Amygdala (tissue), 56 donors: ENCODE results near the gene SHC3.

Experiments
- DNase-seq, 56 donors: peaks; one replicate each; lab custom pipeline; 2025; lab: John Stamatoyannopoulos, UW

Gene SHC3

DNA sequence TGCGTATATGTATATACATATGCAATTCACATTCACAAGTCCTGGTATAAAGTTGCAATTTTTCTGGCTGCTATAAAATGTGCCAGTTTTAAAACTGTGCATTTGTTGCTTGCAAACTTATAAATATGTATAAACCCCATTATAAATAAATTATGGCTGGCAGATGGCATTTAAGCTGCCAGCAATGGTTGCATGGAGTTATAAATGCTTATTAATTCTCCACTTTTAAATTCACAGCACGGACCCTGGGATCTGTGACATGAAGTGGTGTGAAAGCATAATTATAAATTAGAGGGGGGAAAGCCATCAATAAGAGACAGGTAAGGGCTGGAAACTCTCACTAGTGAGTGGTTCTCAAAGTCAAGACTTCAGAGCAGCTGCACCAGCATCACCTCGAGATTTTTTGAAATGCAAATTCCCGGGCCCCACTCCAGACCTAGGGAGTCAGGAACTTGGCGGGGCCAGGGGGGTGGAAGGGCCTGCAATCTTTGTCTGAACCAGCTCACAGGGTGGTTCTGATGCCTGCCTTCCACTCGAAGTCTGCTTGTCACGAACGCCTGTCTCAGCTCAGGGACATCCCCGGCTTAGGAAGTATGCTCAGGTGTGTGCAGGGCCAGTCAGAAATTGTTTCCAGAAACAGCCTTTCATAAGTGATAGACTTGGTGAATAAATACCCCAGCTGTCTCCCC is 170.4 kb downstream of the SHC3 start:
- DNase-seq = no peak

DNA sequence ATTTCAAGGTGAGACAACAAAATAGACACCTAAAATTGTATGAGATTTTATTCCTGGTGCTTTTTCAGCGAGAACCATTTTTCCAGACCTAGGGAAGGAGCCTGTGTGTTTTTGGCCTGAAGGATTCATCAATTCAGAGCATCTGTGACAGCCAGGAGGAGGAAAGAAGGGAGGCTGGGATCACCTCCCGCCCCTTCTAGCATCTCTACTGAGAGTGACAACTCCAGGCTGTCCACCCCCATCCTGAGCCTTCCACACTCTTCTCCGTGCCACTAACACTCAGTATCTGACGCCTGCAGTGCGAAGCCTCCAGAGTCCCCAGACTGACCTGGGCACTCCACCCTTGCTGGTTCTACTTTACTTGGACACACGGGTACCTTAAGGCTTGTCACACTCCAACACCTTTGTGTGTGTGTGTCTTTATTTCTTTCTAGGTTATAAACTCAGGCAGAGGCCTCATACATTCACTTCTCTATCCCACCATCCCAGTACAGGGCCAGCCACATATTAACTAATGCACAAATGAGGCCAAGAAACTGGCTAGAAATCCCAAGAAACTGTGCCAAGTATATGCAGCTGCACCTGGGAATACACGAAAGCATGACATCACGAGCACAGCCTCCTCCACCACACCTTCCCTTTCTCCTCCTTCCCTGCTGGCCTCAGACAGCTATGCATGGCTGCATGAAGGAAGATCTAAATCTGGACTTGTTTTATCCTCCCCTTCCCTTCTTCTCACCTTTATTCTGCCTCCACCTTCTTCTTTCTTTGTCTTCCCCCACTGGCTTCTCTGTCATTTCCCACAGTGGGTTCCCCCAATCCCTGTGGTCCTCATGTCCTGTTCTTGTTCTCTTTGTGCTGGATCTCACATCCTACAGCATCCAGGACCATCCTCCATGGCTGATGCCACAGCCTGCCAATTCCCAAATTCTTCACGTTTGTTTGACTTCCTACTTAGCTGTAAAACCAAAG is 171.3 kb downstream of the SHC3 start:
- no peak for DNase-seq

DNA sequence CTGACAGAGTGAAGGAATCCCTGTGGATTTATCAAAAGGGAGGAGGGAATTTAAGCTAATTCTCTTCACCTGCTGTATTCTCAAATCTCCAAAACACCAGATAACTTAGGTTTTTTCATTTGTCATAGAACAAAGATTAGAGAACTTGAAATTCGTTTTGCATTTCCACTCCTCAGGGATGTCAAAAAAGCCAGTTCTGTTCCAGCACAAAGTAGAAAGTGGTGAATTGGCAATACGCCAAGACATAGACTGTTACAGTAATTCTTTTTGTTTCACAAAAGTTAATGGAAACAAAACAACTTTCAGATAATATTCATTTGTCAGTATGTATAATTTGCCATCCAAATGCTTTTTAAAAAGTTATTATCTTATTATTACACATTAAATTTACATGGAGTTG is 172.4 kb downstream of the SHC3 start:
- DNase-seq = no peak

DNA sequence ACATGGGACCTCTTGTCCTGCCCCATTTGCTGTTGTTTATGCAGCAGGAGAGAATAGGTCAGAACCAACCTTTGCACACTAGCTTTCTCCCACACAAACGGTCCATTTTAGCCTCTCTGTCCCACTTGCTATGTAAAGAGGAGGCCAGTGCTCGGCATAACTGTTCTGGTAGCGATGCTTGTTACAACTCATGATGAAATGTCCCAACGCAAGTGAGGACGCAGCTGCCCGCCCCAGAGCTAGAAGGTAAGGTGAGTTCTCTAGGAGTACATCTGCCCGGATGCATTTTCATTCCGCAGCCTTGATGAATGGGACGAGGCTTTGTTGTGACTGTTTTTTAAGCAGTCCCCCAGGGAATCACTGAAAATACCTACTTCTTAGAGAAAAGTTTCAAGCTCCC is 173.3 kb downstream of the SHC3 start:
- DNase-seq = no peak

DNA sequence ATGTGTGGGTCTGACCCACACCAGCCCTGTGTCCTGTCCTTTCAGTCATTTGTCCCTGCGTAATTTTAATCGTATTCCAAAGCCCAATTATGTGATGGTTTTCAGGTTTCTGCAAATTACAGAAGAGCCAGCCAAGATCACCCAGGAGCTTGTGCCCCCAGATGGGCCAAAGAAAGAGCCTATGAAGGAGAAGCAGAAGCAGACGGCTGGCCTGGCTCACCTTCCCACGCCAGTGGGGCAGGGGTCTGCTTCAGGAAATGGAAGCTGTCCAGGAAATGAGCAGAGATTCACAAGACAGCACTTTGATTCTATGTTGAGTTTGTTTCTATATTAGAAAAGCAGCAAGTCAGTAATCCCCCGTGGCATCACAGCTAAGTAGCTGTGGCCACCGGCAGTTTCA is 175.6 kb downstream of the SHC3 start:
- no peak for DNase-seq

DNA sequence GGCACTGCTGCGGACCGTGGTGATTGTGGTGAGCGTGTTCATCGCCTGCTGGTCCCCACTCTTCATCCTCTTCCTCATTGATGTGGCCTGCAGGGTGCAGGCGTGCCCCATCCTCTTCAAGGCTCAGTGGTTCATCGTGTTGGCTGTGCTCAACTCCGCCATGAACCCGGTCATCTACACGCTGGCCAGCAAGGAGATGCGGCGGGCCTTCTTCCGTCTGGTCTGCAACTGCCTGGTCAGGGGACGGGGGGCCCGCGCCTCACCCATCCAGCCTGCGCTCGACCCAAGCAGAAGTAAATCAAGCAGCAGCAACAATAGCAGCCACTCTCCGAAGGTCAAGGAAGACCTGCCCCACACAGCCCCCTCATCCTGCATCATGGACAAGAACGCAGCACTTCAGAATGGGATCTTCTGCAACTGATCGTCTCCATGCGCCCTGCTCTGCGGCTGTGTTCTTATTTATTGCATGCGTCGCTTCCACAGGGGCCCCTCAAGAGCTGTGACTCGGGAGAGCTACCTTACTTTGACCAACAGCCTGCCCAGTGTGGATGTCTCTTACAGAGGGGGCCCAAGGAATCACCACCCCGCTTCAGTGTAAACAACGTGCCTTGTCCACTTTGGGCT is 176.6 kb downstream of the SHC3 start:
- no peak for DNase-seq

DNA sequence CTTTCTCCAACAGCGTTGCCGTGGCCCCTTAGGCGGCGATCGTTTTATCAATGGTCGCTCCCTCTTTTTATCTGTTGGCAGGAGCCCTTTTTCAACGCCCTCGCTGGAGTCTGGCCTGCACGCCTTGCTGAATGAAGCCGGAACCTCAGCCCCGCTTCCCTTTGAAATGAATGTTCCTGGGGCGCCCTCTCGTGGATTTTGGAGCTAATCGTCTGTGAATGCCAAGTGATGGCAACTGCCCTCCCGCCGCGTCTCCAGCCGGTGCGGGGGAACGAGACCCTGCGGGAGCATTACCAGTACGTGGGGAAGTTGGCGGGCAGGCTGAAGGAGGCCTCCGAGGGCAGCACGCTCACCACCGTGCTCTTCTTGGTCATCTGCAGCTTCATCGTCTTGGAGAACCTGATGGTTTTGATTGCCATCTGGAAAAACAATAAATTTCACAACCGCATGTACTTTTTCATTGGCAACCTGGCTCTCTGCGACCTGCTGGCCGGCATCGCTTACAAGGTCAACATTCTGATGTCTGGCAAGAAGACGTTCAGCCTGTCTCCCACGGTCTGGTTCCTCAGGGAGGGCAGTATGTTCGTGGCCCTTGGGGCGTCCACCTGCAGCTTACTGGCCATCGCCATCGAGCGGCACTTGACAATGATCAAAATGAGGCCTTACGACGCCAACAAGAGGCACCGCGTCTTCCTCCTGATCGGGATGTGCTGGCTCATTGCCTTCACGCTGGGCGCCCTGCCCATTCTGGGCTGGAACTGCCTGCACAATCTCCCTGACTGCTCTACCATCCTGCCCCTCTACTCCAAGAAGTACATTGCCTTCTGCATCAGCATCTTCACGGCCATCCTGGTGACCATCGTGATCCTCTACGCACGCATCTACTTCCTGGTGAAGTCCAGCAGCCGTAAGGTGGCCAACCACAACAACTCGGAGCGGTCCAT is 177.4 kb downstream of the SHC3 start:
- DNase-seq = peak in 54 of 56 donors; percentile 15 to 88 (median 72)

DNA sequence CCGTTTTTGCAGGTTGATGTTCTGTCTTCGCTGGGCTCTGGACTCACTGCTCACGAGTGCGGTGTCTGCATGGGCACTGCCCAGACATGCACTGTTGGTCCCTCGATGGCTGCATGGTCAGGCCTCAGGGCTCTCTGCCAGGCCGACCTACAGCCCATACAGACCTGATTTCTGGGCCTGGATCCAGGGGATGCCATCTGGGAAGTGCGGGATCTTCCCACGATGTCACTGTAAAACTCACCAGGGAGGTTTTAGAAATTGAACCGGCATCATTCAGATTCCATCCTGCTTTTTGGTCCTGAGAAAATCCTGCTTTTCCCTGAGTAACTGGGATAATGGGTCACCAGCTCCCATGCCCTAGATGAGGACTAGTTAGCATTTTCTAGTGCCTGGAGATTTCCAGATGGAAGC is 178.2 kb downstream of the SHC3 start:
- DNase-seq = no peak

DNA sequence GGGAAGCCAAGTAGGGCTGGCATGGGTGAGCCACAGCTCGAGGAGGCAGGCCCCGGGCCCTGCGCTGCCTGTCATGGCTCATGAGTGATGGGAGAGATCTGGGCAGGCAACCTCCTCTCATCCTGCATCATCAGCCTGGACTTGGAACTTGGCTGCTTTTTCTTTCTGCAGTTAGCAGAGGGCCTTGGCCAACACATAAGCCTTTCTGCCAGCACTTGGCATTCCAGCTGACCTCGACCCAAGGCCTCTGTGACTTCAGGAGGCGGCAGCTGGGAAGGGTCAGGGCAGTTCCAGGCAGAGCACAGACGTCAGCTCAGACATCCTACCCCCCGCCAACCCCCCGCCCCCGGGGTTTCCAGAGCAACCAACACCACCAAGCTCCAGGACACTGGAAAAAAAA is 179.7 kb downstream of the SHC3 start:
- DNase-seq = peak in 16 of 56 donors; percentile 12 to 73 (median 34)

DNA sequence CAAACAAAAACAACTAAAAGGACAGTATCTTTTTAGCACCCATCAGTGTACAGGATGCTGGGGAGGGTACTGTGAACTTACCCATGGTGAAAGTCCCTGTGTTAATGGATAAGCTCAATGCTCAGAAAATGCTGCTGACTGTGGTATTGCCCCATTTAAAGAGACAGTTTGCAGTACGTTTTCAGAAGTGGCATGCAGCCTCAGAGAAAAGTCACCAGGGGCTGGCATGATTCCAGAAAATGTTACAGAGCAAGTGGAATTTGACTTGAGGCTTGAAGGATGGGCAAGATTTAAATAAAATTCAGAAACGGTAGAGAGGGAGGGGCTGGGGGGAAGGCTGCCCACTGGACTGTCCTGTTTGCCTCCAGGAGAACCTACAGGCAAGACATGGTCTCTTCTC is 180.1 kb downstream of the SHC3 start:
- DNase-seq = no peak

DNA sequence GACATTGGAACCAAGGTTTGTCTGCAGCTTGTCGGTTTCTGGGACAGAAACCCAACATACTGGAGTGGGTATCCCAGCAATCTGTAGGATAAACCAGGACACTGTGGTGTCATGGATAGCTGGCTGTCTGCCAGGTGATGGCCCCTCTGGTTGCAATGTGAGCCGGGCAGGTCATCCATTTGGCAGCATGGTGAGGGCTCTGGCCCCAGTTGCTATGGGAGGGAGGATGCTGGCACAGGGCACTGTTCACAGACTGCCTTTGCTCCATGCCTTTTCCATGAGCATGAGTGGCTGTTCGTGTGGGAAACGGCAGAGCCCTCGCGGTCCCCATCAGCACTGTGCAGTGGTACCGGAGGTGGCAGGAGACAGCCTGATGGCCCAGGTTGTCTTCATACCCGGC is 181.0 kb downstream of the SHC3 start:
- no peak for DNase-seq

DNA sequence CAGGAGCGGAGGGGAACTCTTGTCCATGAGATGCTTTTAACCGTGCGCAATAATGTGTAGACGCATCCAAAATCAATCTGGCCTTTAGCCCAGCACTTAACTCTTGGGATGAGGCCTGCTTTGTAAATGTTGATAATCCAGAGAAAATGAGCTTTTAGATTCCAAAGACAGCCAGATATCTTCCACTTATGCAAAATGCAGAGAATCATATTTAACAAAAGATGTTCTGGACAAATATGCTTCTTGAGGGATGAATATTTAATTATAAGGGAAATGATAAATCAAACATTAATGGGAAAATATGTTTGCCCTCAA is 181.7 kb downstream of the SHC3 start:
- no peak for DNase-seq

DNA sequence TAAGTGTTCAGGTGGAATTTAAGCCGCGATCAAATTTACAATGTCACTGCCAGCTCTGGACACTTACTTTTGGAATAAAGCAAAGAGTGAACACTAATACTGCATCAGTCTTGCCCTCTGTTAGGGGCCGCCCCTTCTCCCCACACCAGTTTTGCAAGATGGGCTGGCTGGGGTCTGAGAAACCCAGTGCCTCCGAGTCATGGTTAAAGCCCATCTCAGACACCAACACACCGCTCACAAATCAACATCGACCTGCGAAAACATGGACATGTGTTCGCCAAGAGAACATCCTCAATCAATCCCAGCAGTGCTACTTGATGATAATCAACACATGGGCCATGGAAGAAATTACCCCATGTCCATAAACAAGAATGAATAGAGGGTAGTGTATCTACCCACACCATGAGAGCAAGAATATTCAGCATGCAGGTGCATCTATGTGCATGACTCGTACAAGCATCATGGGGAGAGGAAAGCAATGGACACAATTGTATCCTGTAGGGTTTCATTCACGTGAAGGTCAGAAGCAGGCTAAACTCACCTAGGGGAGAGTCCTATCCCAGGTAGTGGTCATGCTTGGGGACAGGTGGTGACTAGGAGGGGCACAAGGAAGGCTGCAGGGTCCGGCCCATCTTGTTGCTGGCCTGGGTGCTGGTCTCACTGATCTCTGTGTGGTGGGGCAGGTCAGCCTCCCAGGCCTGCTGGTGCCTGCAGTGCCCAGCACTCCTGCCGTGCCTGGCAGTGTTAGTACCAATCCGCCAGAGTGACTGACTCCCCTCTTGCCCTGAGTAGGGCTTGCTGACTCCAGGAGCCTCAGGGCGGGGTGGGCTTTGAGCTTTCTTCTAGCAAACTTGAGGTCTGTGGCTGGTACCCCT is 182.3 kb downstream of the SHC3 start:
- DNase-seq = no peak

DNA sequence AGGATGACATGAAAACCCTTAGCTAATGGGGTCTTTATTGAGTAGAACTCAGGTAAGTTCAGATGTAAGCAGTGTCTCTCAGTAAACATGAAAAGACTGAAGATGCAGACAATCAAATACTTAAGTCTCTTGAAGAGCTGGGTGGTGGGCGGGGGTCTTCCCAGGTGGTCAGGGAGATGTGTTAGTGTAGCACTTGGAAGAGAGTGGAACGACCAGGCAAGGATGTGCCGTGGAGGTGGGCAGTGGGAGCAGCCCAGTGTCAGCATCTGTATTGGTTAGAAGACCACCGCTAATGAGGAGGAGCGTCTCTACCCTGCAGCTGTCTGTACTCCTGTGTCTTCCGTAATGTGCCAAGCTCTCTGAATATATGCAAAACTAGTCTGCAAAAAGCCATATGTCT is 183.0 kb downstream of the SHC3 start:
- DNase-seq = no peak

DNA sequence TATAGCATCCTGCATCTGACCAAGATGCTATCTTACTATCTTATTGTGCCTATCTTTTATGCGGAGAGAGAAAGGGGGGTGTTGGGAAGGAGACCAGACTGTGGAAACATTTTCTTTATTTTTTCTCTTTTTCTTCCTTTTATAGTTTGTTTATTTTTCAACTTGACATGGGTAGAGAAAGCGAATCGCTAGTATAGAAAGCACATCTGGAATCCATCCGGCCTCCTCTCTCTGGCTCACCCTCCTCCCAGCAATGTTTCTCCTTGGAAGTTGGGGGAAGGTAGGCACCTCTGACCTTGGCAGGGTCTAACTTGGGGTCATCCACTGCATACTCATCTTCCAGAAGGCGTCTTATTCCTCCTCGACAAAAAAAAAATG is 183.4 kb downstream of the SHC3 start:
- DNase-seq = no peak

DNA sequence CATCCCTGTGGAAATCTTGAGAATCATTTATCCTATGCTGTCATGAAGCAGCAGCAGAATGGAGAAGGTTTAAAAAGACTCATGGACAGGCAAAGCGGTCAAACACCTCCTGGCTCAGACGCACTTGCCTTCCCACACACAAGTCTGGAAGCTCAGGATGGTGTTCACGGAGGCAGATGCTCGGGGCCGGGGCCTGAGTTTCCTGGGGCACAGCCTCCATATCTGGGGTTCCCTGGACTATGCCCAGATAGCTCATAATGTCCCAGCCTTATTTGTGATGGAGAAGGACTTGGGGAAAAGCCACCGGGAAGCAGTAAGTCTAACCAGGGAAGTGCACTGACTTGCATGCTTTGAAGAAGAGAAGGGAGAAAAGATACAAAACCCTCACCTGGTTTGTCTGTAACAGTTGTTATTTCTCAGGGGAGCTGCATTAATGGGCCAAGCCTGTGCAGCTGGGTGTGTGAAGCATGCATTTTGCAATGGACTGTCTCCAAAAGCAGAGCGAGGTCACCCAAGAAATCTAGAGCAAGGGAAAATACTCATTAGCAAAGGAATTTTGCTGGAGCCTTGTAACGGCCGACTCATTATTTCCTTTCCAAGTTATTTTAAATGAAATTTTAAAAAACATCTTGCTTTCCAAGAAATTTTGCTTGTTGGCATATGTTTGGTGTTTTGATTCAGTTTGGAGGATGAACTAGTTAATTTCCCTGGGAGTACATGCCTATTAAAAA is 184.0 kb downstream of the SHC3 start:
- DNase-seq = no peak

DNA sequence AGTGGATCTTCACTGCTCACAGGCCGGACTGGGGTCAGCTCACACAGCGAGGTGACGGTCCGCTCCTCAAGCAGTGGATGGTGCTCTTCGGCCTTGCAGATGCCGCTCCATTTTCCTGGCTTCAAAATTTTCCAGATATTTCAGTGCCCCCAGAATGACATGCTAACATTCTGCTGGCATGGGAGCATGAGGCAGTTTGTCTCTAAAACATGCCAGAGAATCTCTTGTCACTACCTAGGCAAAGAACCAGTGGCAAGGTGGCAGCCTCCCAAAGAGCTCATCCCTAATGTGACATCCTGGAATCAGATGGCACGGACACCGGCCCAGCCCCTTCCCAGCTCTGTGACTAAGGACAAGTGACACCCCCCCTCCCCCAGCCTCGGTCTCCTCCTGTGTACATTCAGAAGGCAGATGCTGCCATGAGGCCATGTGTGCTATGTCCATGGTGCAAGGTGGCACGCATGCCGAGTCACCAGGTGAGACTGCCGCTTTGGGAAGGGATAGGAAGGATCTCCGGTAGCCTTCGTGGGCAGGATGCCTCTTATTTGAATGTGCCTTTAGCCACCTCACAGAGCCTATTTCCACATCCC is 184.7 kb downstream of the SHC3 start:
- DNase-seq = no peak

DNA sequence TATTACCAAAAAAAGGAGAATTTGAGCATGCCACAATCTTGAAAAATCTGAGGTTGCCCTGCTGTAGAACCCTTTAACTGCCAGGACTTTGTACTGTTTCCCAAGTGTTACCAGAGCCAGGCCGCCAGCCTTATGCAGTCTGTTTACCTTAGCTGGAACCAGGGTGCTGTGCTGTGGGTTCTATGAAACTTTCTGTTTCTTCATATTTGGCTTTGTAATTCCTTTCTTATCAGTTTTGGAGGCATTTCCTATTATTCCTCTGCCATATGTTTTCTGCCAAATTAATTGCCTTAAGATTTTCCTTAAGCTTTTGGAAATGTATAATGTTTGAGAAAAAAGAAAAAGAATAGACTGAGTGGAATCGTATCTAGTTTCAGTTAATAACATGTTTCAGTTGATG is 185.3 kb downstream of the SHC3 start:
- no peak for DNase-seq
